ENCODE data around the gene CLCN7. TPM values are rescaled to one million over a fixed set of nuclear protein-coding genes. Genes with fewer than 3 reads are reported as not detected.

Gene CLCN7
- total RNA-seq, 1 experiment from 2014 or later, result 67.0 TPM

DNA sequence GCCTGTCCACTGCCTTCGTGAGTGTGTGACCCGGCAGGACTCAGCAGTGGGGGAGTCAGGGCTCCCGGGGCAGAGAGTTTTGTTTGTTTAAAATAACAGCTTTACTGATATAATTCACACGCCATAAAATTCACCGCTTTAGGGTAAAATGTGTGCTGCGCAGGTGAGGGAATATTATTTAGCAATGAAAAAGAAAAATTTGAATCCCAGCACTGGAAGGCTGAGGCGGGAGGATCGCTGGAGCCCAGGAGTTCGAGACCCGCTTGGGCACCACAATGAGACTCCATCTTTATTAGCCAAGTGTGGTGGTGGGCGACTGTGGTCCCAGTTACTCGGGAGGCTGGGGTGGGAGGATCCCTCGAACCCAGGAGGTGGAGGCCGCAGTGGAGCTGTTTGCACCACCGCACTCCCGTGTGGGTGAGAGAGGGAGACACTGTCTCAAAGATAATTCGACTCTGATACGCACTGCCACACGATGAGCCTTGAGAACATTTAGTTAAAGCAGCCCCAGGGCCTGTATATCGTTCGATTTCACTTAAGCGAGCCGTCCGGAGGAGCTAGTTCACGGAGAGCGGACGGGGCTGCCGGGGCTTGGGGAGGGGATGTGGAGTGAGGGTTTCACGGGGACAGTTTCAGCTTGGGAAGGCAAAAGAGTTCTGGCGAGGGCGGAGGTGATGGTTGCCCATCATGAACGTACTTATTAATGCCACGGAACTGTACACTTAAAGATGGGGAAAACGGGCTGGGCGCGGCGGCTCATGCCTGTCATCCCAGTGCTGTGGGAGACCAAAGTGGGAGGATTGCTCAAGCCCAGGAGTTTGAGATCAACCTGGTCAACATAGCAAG is 28.5 kb upstream of the CLCN7 start:
- DNase-seq (ENCODE audit: low read depth), result no peak

DNA sequence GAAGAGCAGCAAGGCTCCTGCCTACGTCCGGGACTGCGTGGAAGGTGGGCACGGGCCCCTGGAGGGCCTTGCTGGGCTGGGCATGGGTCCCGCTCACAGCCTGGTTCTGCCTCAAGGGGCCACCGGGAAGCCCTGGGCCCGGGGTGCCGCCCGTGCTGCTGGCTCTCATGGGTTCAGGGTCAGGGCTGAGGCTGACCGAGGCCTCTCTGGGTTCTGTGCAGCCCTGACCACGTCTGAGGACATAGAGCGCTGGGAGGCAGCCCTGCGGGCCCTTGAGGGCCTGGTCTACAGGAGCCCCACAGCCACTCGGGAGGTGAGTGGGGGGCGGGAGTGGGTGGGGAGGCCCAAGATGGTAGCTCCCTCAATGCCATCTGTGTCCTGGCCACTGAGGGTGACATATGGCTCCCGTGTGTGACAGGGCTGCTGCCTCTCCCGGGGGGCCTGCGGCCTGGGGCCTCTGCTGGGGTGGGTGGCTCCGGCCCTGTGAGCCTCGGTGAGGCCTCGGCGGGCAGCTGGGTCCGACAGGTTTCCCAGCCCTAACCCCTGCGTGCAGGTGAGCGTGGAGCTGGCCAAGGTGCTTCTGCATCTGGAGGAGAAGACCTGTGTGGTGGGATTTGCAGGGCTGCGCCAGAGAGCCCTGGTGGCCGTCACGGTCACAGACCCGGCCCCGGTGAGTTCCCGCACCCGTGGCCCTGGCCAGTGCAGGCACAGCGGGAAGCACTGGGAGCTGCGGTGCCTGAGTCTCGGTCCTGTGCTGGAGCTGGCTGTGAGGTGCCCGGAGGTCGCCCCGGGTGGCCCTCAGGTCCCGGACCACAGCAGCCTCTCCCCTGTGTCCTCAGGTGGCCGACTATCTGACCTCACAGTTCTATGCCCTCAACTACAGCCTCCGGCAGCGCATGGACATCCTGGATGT is 27.5 kb upstream of the CLCN7 start:
- no peak for DNase-seq (ENCODE audit: low read depth)

DNA sequence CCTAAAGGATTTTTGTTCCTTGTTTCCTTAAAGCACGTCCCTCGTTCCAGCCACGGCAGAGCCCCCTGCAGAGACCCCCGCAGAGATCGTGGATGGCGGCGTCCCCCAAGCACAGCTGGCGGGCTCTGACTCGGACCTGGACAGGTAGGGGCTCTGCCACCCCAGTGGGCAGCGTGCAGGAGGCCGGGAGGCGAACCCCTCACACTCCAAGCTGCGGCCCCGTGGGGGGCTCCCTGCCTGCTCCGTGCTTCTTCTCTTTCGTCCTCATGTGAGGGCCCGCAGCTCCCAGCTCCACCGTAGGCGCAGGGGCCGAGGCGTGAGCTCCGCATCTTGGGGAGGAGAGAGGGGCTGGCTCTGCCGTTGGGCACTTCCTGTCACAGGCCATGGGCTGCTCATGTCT is 26.8 kb upstream of the CLCN7 start:
- DNase-seq (ENCODE audit: low read depth), result no peak

DNA sequence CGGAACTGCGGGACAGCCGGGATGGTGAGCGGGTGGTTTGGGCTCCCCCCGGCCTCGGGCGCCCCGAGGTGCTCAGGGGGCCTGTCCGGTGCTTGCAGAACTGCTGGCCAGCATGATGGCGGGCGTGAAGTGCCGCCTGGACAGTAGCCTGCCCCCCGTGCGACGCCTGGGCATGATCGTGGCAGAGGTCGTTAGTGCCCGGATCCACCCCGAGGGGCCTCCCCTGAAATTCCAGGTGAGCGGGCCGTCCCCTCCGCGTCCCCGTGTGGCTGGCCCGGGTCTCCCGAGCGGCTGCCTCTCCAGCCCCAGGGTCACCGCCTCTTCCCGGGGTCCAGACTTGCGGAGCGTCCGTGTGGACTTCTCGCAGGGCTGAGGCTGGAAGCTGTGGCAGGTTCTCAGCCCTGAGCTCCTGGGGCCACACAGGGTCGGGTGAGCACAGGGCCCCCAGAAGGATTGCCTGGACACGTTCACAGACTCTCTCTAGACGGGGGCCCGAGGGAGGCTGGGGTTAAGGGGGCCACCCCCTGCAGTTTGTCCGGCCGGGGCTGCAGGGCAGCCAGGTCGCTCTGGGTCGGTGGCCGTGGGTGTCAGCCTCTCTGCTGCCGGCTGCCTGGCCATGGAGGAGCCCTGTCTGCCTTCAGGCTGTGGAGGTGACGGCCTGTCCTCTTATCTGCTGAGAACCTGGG is 25.8 kb upstream of the CLCN7 start:
- DNase-seq (ENCODE audit: low read depth), result no peak

DNA sequence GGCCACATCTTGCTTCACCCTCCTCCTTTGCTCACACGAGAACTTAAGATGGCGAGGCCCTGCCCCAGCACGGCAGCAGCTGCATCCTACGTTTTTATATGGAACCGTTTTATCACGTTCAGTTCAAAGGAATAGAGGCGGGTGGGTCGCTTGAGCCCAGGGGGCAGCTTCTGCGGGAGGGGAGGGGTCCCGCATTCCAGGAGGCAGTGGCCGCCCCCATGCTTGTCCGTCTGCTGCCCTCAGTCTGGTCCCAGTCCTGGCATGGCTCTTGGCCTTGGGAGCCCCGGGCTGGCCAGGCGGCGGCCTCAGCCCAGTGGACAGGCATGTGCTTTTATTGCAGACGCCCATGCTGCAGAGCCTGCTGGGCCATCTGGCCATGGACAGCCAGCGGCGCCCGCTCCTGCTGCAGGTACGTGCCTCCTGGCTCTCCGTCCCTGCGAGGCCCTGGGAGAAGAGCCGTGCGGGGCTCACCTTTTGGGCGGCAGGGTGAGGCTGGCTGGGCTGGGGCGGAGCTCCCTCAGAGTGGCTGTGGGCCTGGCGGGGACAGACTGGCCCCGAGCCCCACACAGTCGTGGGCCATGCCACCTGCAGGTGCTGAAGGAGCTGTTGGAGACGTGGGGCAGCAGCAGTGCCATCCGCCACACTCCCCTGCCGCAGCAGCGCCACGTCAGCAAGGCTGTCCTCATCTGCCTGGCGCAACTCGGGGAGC is 25.1 kb upstream of the CLCN7 start:
- no peak for DNase-seq (ENCODE audit: low read depth)

DNA sequence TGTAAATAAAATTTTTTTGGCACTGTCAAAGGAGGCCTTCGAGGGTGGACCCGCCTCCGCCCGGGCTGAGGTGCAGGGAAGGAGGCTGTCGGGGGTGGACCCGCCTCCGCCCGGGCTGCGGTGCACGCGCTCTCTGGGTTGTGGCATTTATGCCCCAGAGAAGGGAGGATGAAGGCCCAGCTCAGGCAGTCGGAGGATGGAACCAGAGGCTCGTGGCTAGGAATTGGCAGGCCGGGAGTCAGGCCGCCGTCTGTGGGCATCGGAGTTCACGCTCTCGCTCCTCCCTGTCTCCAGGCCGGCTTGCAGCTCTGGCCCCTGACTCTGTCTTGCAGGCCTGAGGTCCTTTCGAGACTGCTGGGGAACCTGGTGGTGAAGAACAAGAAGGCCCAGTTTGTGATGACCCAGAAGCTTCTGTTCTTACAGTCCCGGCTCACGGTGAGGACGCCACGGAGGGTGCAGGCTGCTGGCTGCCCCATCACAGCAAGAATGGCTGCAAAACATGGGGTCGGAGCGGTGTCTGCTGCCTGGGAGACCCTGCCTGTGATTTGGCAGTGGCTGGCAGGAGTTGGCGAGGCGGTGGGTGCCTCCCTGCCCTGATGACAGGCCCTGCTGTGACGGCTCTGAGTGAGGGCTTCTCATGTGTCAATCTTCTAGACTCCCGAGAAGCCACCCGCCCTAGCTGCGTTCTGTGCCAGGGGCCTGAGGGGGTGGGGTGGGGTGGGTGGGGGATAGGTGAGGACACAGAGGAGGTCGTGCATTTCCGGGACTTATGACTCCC is 24.3 kb upstream of the CLCN7 start:
- DNase-seq (ENCODE audit: low read depth), result no peak

DNA sequence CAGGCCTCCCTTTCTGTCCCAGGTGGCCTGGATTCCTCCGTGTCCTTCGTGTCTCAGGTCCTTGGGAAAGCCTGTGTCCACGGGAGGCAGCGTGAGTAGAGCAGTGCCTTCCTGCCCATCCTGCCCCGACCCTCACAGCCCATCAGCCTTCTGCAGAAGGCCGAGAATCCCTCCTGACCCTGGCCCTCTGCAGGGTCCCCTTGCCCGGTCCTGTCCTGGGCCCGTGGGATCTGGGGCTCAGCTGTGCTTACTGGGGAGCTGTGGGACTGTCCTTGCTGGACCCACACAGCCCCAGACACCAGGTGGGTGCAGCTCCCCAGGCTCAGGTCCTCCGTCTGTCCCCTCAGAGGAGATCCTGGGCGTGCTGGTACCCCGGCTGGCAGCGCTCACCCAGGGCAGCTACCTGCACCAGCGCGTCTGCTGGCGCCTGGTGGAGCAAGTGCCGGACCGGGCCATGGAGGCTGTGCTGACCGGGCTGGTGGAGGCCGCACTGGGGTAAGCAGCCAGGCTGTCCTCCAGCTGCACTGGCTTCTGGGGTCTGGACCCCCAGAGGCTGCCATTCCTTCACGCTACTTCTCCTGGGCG is 22.3 kb upstream of the CLCN7 start:
- DNase-seq (ENCODE audit: low read depth), result no peak

DNA sequence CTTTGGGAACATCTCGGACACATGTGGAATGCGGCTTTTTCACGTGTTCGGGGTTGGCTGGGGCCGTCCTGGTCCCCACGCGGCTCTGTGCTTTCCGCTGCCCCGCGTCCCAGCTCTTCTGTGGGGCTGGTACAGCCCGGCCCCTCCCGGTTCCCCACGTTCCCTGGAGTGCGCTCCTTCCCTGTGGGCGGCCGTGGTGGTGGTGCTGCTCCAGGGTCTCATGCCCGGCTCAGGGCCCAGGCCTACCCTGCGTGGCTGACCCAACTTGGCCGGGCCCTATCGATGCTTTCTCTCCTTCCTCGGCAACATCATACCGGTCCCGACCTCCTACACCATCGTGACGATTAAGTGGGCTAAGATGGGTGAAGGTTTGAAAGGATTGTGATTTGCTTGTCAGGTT is 21.6 kb upstream of the CLCN7 start:
- DNase-seq (ENCODE audit: low read depth), result no peak

DNA sequence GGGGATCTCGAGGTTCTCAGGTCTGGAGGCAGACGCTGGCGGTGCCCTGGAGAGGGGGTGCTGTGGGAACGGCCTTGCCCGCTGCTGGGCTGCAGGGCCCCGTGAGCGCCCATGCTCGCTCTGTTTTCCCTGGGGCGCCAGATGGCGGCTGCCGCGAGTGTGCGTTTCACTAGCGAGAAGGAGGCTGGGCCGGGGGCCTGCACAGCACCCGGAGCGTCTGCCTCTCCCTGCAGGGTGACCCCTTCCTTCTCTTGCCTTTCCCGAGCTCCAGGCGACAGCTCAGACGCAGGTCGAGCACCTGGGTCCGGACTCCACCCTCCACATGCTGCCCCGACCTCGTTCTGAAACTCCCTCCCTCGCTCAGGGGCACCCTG is 21.0 kb upstream of the CLCN7 start:
- no peak for DNase-seq (ENCODE audit: low read depth)

DNA sequence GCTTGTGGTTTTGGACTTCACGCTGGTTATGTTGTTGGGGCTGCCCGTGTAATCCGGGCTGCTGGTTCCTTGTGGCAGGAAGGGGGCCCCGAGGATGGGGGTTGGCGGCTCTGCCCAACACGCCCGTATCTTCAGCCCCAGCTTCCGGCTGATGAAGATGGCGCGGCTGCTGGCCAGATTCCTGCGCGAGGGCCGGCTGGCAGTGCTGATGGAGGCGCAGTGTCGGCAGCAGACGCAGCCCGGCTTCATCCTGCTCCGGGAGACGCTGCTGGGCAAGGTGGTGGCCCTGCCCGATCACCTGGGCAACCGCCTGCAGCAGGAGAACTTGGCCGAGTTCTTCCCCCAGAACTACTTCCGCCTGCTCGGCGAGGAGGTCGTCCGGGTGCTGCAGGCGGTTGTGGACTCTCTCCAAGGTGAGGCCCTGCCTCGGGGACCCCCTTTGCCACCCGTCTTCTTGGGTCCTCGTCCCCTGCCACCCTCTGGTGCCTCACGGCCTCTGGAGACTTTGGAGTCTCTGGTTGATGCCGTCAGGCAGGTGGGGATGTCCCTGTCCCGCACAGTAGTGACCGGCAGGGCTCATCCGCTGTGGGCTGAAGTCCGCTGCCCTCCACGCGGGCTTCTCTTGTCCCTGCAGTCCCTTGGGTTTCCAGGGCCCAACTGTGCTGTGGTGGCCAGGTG is 20.5 kb upstream of the CLCN7 start:
- DNase-seq (ENCODE audit: low read depth), result no peak

DNA sequence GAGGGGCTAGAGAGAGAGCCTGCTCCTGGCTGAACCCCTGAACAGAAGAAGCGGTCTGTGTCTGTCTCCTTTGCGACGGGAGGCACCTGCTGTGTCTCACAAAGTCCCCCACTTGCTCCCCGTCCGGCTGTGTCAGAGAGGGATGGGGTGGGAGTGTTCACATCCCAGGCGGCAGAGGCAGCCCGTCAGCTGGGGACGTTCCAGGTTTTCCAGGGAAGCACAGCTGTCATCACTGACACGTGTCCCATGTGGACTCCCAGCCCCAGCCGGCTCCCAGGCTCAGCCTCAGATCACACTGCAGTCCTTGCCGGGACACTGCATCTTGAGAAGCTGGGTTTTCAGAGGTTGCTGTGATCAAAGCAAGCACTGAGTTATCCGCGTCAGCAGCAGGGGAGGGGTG is 19.9 kb upstream of the CLCN7 start:
- no peak for DNase-seq (ENCODE audit: low read depth)

DNA sequence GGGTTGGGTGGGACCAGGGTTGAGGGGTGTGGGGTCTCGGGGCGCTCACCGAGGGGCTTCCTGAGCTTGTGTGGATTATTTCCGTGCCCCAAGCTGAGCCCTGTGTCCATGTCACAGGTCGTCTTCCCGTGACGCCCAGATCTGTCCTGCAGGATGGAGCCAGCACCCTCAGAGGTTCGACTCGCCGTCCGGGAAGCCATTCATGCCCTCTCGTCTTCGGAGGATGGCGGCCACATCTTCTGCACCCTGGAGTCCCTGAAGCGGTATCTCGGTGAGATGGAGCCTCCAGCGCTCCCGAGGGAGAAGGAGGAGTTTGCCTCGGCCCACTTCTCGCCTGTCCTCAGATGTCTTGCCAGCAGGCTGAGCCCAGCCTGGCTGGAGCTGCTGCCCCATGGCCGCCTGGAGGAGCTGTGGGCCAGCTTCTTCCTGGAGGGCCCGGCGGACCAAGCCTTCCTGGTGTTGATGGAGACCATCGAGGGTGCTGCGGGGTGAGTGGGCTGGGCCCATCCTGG is 19.4 kb upstream of the CLCN7 start:
- DNase-seq (ENCODE audit: low read depth), result peak; percentile 72

DNA sequence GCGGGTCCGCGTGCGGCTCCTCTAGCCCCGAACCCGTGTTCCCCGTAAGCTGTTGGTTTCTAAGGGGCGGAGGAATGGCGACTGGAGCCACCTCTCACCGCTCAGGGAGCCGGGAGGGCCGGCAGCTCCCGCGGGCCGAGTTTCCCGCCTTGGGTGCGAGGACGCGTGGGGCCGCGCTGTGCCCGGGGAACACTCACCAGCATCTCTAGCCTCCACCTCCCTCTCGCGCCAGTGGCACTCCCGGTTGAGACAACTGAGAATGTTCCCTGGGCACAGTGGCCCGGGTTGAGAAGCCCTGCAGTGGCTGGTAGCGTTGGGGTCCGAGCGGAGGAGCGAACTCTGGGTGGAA is 18.9 kb upstream of the CLCN7 start:
- no peak for DNase-seq (ENCODE audit: low read depth)

DNA sequence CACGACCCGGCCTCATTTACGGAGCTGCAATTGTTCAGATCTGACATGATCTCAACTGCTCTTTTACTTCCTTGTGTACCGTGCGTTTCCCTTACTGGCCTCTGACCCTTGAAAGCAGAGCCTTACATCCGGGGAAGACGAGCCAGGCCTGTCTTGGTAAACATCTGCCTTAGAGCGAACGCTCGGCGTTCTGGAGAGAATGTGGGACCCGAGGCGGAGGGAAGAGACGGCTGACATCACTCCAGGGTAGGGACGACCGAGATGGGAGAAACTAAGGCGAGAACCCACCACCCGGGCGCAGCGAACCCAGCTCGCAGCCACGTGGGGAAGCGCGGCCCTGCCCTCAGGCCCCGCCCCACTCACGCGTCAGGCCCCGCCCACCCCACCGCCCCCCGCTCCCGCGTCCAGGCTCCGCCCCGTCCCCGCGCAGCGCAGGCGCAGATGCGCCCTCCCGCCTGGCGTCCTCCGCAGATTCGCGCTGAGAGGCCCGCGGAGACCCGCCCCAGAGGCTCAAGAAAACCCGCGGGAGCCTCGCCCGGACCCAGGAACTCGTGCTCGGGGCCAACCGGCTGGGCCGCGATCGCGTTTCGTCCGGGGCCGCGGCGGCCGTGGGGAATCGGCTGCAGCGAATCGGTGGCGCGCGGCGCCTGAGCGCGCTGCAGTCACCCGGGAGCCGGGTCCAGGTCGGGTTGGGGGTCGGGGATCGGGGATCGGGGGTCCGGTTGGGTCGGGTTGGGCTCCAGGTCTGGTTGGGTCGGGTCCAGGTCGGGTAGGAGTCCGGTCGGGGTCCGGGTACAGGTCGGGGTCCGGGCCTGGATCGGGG is 18.3 kb upstream of the CLCN7 start, which contains the start of gene TELO2:
TSS of gene TELO2 (plus strand) at position 438 of the 823 bp plus-strand sequence. CDS start 922 bp downstream, outside the sequence.
- DNase-seq (ENCODE audit: low read depth), result peak; percentile 55

DNA sequence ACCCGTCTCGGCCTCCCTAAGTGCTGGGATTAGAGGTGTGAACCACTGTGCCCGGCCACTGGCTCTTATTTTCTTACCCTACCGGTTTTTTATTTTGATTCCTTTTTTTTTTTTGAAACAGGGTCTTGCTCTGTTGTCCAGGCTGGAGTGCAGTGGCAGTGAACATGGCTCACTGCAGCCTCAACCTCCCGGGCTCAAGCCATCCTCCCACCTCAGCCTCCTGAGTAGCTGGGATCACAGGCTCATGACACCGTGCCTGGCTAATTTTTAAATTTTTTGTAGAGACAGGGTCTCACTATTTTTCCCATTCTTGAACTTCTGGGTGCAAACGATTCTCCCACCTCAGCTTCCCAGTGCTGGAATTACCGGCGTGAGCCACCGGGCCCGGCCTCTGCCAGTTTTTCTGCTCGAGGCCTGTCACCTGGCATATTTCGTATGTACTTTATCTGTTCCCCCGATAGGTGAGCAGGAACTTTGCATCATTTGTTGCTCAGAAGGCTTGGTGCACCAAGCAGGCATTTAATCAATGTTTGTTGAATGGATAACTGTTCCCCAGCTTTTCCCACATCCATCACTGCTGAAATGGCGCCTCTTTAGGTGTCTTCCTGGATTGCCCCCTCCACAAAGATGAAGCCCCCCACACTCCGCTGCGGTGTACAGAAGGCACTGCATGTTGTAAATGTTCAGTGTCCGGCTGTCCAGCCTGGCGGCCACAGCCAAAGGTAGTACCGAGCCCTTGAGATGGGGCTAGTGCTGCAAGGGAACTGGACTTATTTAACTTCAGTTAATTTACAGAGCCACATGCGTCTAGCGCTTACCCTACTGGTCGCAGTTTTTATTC is 17.5 kb upstream of the CLCN7 start:
- DNase-seq (ENCODE audit: low read depth), result no peak

DNA sequence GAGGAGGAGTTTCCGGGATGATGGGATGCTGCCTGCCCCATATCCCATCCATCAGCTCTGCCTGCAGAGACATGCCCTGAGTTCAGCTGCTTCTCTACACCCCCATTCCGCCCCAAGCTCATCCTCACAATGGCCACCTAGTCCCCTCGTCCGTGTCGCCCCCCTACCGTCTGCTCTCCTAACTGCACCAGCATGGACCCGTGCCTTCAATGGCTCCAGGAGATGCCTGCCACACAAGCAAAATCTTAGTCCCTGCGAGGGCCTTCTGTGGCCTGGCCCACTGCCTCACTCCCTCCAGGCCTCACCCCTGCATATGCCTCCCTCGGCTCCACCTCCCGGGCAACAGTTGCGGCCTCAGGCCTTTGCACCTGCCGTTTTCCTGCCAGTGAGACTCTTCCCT is 16.5 kb upstream of the CLCN7 start:
- DNase-seq (ENCODE audit: low read depth), result no peak

DNA sequence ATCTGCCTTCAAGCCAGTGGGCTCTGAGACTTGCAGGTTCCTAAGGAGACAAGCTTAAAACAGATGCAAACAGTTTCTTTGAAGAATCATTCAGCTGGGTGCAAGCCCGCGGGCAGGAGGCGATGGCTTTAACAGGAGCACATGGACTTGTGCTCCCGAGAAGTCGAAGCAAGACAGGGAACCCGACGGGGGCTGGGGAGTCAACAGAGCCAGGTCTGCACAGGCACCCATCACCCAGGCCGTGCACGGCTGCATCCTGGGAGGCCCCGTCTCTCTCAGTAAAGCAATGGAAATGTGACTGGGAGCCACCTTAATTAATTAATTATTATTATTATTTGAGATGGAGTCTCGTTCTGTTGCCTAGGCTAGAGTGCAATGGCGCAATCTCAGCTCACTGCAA is 14.2 kb upstream of the CLCN7 start:
- no peak for DNase-seq (ENCODE audit: low read depth)

All from HT1080 (cell line).